CD4-positive, alpha-beta T cell treated with Interferon gamma for 1 hour (primary cell): ENCODE measurements around the gene NAA20.

Experiments
- DNase-seq: peaks from one replicate; pipeline ENCODE4 v3.0.0-alpha.2; 2020

Gene NAA20

DNA sequence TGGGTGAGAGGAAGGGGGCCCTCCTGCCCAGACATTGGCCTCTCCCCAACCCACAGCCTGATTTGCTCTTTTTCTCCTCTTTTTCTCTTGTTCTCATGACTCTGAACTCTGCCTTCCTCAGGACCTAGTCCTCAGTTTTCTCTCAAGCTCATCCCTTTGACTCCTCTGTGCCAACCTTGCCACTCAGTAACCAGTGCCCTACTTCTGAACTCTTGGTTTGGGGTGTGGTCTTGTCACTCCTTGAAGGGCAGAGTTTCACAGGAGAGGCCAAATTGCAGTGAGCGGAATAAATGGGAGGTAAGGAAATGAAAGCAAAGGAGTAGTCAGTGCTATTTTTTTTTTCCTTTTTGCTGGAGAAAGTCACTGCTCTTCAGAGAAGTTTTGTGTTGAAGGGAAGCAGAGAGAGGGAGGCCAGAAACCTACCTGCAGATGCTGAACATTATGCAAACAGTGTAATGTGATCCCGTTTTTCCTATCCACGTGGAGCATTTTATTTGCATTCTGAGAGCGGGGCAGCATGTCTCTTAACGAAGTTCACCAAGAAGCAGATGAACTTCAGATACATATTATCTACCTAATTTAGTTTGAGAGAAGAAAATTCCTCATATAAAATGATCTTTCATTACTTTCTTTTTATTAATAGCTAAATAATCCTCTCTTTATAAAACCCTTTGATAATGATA, 62.1 kb downstream of the NAA20 start:
- no peak for DNase-seq
